ENCODE data around the gene CYP2W1. TPM values are rescaled to one million over a fixed set of nuclear protein-coding genes. Genes with fewer than 3 reads are reported as not detected.
A peak's percentile ranks its signal among the peaks of the same experiment; 100 is the strongest.

CYP2W1 gene
- total and polyA plus RNA-seq, 2 experiments from 2014 or later, result 31.1 to 72.3 TPM

DNA sequence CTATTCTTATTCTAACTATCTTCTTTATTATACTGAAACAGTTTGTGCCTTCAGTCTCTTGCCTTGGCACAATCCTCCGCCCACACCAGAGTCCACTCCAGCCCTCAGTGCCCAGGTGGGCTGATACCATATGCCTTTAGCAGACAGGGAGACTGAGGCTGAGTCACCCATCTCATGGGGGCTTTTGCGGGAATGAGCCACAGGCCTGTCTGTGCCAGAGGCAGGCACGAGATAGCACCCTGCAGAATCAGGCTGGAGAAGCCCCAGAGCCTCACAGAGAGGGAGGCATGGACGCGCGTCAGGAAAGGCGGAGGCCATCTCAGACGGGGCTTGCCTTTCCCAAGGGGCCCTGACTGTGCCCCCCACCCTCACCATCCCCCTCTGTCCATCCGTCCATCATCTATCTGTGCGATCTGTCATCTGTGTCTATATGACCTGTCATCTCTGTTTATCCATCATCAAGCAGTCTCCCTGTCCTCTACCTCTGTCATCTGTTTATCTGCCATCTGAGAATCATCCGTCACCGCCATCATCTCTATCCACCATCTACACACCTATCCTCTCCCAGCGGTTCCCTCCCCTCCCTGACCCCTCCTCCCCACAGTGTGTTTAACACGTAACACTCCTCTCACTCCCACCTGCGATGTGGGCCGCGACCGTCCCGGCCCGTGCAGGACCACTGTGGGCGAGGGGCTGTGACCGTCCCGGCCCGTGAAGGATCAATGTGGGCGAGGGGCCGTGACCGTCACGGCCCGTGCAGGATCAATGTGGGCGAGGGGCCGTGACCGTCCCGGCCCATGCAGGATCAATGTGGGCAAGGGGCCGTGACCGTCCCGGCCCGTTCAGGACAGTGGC lies 21.2 kb upstream of the CYP2W1 start:
- Histone ChIP-seq H3K27ac (peak overlapping the region; percentile 11), H3K79me2 (no peaks in the 10 kb centered on the region), H3K4me1 (ENCODE audit: insufficient read depth) (peaks cover 14% of the 10 kb centered on the region), H3K36me3 (replicated peaks; ENCODE audit: insufficient read depth, low read depth) (no peaks in the 10 kb centered on the region), H3K9me3 (ENCODE audit: low read depth) (no peaks in the 10 kb centered on the region), H2AFZ (no peak overlapping the region), H3K4me2 (no peak overlapping the region), H3K4me3 (no peak overlapping the region), H3K27me3 (no peaks in the 10 kb centered on the region), H3K9me2 (replicated peaks; ENCODE audit: insufficient read depth) (no peaks in the 10 kb centered on the region), H4K20me1 (ENCODE audit: insufficient read depth, poor library complexity, severe bottlenecking) (no peaks in the 10 kb centered on the region)
- TF ChIP-seq, protein P1, sequence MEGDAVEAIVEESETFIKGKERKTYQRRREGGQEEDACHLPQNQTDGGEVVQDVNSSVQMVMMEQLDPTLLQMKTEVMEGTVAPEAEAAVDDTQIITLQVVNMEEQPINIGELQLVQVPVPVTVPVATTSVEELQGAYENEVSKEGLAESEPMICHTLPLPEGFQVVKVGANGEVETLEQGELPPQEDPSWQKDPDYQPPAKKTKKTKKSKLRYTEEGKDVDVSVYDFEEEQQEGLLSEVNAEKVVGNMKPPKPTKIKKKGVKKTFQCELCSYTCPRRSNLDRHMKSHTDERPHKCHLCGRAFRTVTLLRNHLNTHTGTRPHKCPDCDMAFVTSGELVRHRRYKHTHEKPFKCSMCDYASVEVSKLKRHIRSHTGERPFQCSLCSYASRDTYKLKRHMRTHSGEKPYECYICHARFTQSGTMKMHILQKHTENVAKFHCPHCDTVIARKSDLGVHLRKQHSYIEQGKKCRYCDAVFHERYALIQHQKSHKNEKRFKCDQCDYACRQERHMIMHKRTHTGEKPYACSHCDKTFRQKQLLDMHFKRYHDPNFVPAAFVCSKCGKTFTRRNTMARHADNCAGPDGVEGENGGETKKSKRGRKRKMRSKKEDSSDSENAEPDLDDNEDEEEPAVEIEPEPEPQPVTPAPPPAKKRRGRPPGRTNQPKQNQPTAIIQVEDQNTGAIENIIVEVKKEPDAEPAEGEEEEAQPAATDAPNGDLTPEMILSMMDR (IDR thresholded peaks at IDR 0.05; ENCODE audit: poor library complexity), result no peak
- TF ChIP-seq EZH2 (IDR thresholded peaks at IDR 0.05; ENCODE audit: borderline replicate concordance) (no peak), EZH2phosphoT487 (IDR thresholded peaks at IDR 0.05; ENCODE audit: low read depth, severe bottlenecking, unreplicated experiment) (no peak)
- no peak for DNase-seq (ENCODE audit: low spot score)
- WGBS (ENCODE audit: low lambda C conversion rate, missing lambda C conversion rate), result 92% methylated on average over 25 of the region's 37 CpGs

DNA sequence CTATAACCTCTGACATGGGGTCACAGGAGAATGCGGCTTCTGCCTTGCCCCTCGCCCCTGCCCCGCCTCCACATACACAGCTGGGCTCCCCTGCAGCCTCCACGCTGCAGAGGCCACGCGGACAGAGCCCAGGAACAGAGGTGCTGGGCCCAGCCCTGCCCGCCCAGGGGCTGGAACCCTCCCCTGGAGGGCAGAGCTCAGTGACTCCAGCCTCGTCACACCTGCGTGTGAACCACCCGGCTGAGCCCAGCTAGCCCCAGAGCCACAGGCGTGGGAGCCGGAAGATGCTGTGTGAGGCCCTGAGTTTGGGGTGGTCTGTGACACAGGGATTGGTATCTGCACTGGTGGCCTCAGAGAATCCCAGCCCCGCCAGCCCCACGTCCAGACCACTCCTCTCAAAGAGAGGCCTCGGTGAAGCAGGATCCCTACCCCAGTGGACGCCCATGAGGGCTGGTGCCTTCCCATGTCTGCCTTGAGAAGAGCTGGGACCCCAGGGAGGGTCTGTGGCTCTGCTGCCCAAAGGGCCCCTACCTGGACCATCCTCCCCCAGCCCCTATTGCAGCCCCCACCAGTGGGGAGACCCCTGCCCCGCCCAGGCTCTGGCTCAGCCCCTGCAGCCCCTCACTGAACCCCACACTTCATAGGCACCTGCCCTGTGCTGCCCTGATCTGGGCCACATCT lies 20.4 kb upstream of the CYP2W1 start:
- no peak overlapping the region for H3K27ac ChIP-seq
- H3K36me3 ChIP-seq (replicated peaks; ENCODE audit: insufficient read depth, low read depth), result no peaks in the 10 kb centered on the region
- H4K20me1 ChIP-seq (ENCODE audit: insufficient read depth, poor library complexity, severe bottlenecking), result no peaks in the 10 kb centered on the region
- 95% methylated on average over 9 of the region's 17 CpGs for WGBS (ENCODE audit: low lambda C conversion rate, missing lambda C conversion rate)
- H3K4me1 ChIP-seq (ENCODE audit: insufficient read depth), result peaks cover 14% of the 10 kb centered on the region
- H3K4me3 ChIP-seq, result no peak overlapping the region
- no peaks in the 10 kb centered on the region for H3K27me3 ChIP-seq
- H3K9me3 ChIP-seq (ENCODE audit: low read depth), result no peaks in the 10 kb centered on the region
- H2AFZ ChIP-seq, result no peak overlapping the region
- no peak for TF ChIP-seq EZH2phosphoT487 (IDR thresholded peaks at IDR 0.05; ENCODE audit: low read depth, severe bottlenecking, unreplicated experiment)
- TF ChIP-seq, protein P1 (IDR thresholded peaks at IDR 0.05; ENCODE audit: poor library complexity), result no peak
- no peak for TF ChIP-seq EZH2 (IDR thresholded peaks at IDR 0.05; ENCODE audit: borderline replicate concordance)
- H3K4me2 ChIP-seq, result no peak overlapping the region
- DNase-seq (ENCODE audit: low spot score), result no peak
- no peaks in the 10 kb centered on the region for H3K79me2 ChIP-seq
- no peaks in the 10 kb centered on the region for H3K9me2 ChIP-seq (replicated peaks; ENCODE audit: insufficient read depth)

DNA sequence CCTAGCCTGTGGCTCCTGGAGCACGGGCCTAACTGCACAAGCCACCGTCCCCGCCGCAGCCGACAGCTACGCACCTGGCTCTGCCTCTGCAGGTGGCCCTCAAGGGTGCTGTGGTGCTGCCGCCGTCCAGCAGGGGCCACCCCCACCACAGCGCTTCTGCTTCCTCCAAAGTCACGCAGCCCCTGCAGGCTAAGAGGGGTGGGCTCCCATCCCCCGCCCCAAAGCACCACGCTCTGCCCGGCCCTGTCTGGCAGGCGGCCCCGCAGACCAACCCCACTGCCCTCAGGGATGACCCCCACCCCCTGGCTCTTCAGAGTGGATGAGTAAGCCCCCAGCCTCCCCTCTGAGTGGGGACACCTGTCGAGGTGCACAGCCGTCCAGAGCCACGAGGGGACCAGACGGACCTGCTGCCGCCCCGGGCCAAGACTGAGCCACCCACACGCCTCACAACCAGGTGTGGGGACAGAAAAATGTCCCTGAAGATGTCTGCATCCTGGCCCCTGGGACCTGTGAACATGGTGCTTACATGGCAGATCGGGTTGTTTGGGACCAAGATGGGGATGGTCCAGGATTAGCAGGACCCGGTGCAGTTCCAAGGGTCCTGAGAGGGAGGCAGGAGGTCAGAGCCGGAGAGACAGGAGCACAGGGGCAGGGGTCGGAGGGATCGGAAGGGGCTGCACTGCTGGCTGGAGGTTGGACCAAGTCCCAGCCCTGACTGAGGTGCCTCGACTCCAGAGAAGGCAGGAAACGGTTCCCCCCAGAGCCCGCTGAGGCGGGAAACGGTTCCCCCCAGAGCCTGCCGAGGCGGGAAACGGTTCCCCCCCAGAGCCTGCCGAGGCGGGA lies 19.5 kb upstream of the CYP2W1 start:
- no peak for TF ChIP-seq EZH2 (IDR thresholded peaks at IDR 0.05; ENCODE audit: borderline replicate concordance)
- TF ChIP-seq EZH2phosphoT487 (IDR thresholded peaks at IDR 0.05; ENCODE audit: low read depth, severe bottlenecking, unreplicated experiment), result no peak
- TF ChIP-seq, protein P1 (IDR thresholded peaks at IDR 0.05; ENCODE audit: poor library complexity), result no peak
- H4K20me1 ChIP-seq (ENCODE audit: insufficient read depth, poor library complexity, severe bottlenecking), result peaks cover under 1% of the 10 kb centered on the region
- no peak overlapping the region for H3K27ac ChIP-seq
- H3K36me3 ChIP-seq (replicated peaks; ENCODE audit: insufficient read depth, low read depth), result no peaks in the 10 kb centered on the region
- H3K4me1 ChIP-seq (ENCODE audit: insufficient read depth), result peaks cover 14% of the 10 kb centered on the region
- no peak overlapping the region for H3K4me2 ChIP-seq
- no peak overlapping the region for H3K4me3 ChIP-seq
- no peaks in the 10 kb centered on the region for H3K9me2 ChIP-seq (replicated peaks; ENCODE audit: insufficient read depth)
- DNase-seq (ENCODE audit: low spot score), result no peak
- 72% methylated on average over 23 of the region's 37 CpGs for WGBS (ENCODE audit: low lambda C conversion rate, missing lambda C conversion rate)
- no peak overlapping the region for H2AFZ ChIP-seq
- no peaks in the 10 kb centered on the region for H3K79me2 ChIP-seq
- H3K27me3 ChIP-seq, result no peaks in the 10 kb centered on the region
- no peaks in the 10 kb centered on the region for H3K9me3 ChIP-seq (ENCODE audit: low read depth)
